PFSK-1 (cell line): ENCODE data around the gene PSME1.

Experiments used
- FOXP2 ChIP-seq: optimal IDR thresholded peaks from 2 replicates; pipeline ENCODE3; 2011; ENCODE audit warnings: borderline replicate concordance, control low read depth, inconsistent platforms; ENCODE audit not compliant: insufficient read depth; ENCODE audit errors: extremely low read length, extremely low read depth
- POLR2AphosphoS5 ChIP-seq: IDR thresholded peaks from 2 replicates; pipeline ENCODE4 v1.6.1; 2012; ENCODE audit warnings: low read depth, mild to moderate bottlenecking, control low read depth, low read length, moderate library complexity
- SIN3A ChIP-seq: IDR thresholded peaks from 2 replicates; pipeline ENCODE4 v1.6.1; 2012; ENCODE audit warnings: mild to moderate bottlenecking, low read length, moderate library complexity, borderline replicate concordance; ENCODE audit not compliant: insufficient read depth
- TAF1 ChIP-seq: IDR thresholded peaks from 2 replicates; pipeline ENCODE4 v1.6.1; 2012; ENCODE audit warnings: low read length, control low read depth, borderline replicate concordance; ENCODE audit not compliant: insufficient read depth
- TF ChIP-seq, protein P1 (sequence below), 2 experiments: IDR thresholded peaks; 2 replicates each; pipeline versions ENCODE4 v1.6.1 to v1.8.0; 2011 to 2012; ENCODE audit warnings: low read depth in 2 of 2, low read length in 2 of 2, control low read depth in 1 of 2, inconsistent platforms in 1 of 2, mild to moderate bottlenecking in 1 of 2, moderate library complexity in 1 of 2; ENCODE audit not compliant: insufficient read depth in 1 of 2

Gene PSME1

DNA sequence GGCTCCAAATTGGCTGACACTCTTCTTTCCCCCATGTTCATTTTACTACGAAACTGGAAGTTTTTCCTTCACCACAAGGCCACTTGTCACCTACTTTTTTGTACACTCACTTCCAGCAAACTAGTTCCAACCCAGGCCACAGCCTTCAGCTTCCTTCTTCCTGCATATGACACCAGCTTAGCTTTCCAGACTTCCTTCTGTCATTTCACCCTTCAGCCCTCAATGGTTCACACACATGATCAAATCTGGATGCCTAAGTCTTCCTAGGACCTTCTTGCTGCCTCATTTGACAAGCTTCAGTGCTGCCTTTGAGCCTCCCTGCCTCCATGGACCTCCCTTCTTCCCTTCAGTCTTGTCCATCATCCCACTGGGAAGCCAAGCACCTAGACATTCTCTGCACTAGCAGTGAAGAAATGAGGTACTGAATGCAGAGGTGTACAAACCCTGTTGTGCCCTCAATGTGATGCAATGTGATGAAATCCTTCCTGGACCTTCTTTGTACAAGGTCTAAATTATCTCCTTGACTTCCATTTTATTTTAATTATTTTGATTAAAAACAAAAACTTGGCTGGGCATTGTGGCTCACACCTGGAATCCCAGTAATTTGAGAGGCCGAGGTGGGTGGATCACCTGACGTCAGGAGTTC, 31.6 kb downstream of the PSME1 start:
- TF ChIP-seq, protein P1, sequence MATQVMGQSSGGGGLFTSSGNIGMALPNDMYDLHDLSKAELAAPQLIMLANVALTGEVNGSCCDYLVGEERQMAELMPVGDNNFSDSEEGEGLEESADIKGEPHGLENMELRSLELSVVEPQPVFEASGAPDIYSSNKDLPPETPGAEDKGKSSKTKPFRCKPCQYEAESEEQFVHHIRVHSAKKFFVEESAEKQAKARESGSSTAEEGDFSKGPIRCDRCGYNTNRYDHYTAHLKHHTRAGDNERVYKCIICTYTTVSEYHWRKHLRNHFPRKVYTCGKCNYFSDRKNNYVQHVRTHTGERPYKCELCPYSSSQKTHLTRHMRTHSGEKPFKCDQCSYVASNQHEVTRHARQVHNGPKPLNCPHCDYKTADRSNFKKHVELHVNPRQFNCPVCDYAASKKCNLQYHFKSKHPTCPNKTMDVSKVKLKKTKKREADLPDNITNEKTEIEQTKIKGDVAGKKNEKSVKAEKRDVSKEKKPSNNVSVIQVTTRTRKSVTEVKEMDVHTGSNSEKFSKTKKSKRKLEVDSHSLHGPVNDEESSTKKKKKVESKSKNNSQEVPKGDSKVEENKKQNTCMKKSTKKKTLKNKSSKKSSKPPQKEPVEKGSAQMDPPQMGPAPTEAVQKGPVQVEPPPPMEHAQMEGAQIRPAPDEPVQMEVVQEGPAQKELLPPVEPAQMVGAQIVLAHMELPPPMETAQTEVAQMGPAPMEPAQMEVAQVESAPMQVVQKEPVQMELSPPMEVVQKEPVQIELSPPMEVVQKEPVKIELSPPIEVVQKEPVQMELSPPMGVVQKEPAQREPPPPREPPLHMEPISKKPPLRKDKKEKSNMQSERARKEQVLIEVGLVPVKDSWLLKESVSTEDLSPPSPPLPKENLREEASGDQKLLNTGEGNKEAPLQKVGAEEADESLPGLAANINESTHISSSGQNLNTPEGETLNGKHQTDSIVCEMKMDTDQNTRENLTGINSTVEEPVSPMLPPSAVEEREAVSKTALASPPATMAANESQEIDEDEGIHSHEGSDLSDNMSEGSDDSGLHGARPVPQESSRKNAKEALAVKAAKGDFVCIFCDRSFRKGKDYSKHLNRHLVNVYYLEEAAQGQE (IDR thresholded peaks at IDR 0.05; ENCODE audit: insufficient read depth in 1 of 2, low read depth in 2 of 2, low read length in 2 of 2), result no peak
- TF ChIP-seq SIN3A (no peak), TAF1 (no peak), FOXP2 (no peak), POLR2AphosphoS5 (no peak)

- TF ChIP-seq SIN3A (no peak), POLR2AphosphoS5 (no peak), TAF1 (no peak), FOXP2 (no peak)
- TF ChIP-seq, protein P1 (IDR thresholded peaks at IDR 0.05; ENCODE audit: insufficient read depth in 1 of 2, low read depth in 2 of 2, low read length in 2 of 2), result no peak
These were observed 35.6 kb downstream of the PSME1 start, which contains the start of gene REC8 for GRCh38 chr14:24171422-24172260. Gene REC8, plus strand, starts transcription at chr14:24172080. Its CDS starts 473 bp downstream, at chr14:24172553.

- TF ChIP-seq FOXP2, result no peak
- TF ChIP-seq POLR2AphosphoS5, result no peak
- TF ChIP-seq, protein P1 (IDR thresholded peaks at IDR 0.05; ENCODE audit: insufficient read depth in 1 of 2, low read depth in 2 of 2, low read length in 2 of 2), result no peak
- no peak for TF ChIP-seq SIN3A
- TF ChIP-seq TAF1, result no peak
These were observed 36.4 kb downstream of the PSME1 start for GRCh38 chr14:24172261-24172860.

DNA sequence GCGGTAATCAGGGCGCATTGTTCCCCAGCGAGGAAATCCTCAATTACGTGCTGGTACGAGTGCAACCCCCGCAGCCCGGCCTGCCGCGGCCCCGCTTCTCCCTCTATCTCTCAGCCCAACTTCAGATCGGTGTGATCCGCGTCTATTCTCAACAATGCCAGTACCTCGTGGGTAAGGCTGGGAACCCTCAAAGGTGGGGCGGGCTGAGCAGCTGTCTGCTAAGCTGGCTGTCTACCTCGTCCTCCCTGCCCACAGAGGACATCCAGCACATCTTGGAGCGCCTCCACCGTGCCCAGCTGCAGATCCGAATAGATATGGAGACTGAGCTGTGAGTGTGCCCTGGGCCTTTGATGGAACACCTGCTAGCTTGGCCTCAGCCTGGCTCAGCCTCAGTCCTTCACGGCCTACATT, 36.9 kb downstream of the PSME1 start:
- TF ChIP-seq SIN3A, result no peak
- no peak for TF ChIP-seq TAF1
- TF ChIP-seq, protein P1 (IDR thresholded peaks at IDR 0.05; ENCODE audit: insufficient read depth in 1 of 2, low read depth in 2 of 2, low read length in 2 of 2), result no peak
- TF ChIP-seq FOXP2, result no peak
- TF ChIP-seq POLR2AphosphoS5, result no peak
